Peyer's patch (tissue), 4 donors: Measurements from ENCODE around the gene NCOA6.

Source experiments
- POLR2A ChIP-seq, 2 donors: fragments of 450-650 bp; IDR thresholded peaks; one replicate each; pipeline ENCODE4 v1.5.1; 2017; ENCODE audit warnings: antibody characterized with exemption in 2 of 2, mild to moderate bottlenecking in 2 of 2, moderate library complexity in 2 of 2
- TF ChIP-seq, protein P1 (sequence below), 6 experiments: fragments of 450-650 bp in 4 of 6; fragments of 200-600 bp in 2 of 6; sonication (generic) in 1 of 6; IDR thresholded peaks; one replicate each; pipeline ENCODE4 v1.5.1; 2017 to 2019; ENCODE audit warnings: antibody characterized with exemption in 6 of 6, mild to moderate bottlenecking in 3 of 6, moderate library complexity in 1 of 6

DNA sequence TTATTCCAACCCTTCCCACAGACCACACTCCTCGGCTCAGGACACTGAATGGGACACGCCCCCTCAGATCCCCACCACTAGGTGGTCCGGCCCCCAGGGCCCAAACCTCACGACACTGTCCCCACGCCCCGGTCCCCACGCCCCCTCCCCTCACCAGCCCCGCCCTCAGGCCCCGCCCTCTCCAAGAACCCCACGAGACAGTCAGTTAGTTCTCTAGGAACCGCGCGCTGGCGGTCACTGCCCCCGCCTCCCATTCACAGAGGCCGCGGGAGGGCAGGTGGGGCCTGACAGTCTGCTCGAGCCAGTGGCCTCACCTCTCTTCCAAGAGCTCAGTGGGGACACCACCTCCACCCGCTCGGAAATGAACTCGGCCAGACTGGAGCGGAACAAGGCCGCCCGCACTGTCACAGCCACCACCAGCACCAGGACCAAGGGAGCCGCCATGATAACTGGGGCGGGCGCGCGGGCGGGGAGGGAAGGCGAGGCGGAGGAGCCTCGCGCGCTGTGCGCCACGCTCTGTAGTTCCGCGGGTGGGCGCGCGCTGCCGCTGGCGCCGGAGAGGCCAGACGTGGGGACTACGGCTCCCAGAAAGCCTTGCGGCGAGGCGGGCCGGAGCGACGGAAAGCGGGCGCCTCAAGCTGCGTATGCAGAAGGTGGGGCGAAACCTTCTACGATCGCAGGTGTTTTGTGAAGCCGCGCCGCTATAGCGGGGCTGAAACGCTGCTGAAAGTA lies 148.6 kb downstream of the NCOA6 start, which contains the start of gene PIGU:
- TF ChIP-seq, protein P1, sequence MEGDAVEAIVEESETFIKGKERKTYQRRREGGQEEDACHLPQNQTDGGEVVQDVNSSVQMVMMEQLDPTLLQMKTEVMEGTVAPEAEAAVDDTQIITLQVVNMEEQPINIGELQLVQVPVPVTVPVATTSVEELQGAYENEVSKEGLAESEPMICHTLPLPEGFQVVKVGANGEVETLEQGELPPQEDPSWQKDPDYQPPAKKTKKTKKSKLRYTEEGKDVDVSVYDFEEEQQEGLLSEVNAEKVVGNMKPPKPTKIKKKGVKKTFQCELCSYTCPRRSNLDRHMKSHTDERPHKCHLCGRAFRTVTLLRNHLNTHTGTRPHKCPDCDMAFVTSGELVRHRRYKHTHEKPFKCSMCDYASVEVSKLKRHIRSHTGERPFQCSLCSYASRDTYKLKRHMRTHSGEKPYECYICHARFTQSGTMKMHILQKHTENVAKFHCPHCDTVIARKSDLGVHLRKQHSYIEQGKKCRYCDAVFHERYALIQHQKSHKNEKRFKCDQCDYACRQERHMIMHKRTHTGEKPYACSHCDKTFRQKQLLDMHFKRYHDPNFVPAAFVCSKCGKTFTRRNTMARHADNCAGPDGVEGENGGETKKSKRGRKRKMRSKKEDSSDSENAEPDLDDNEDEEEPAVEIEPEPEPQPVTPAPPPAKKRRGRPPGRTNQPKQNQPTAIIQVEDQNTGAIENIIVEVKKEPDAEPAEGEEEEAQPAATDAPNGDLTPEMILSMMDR (IDR thresholded peaks at IDR 0.05), result peak in 5 of 6 experiments; percentile 14 to 42 (median 32)
- peak; percentile 57 to 81 for TF ChIP-seq POLR2A (IDR thresholded peaks at IDR 0.05)
